PC-9 (cell line): Measurements from ENCODE around the gene GBA3. TPM values are rescaled to one million over a fixed set of nuclear protein-coding genes. Genes with fewer than 3 reads are reported as not detected.

Source experiments
- BruUV-seq: library from RNA; stranded (reverse); fragments of 400-500 nt; replicated peaks from 2 replicates; lab custom pipeline; 2021; lab: Mats Ljungman, UMichigan
- CTCF ChIA-PET: fragments of 300-600 bp; sonication (Branson Sonifier 250); formaldehyde crosslinking; loops from one replicate; lab custom pipeline; 2022; ENCODE audit warnings: antibody characterized with exemption; lab: Charles Lee
- POLR2A ChIA-PET: fragments of 300-600 bp; sonication (Branson Sonifier 250); formaldehyde crosslinking; loops from one replicate; lab custom pipeline; 2022; ENCODE audit warnings: antibody characterized with exemption; ENCODE audit not compliant: unreplicated experiment; lab: Charles Lee
- DNase-seq, 2 experiments: peaks; one replicate each; pipeline versions ENCODE4 v3.0.0 to v3.0.0-alpha.2; 2015 to 2022; ENCODE audit warnings: mixed read lengths in 1 of 2
- H2AFZ ChIP-seq: fragments of 200-600 bp; sonication (generic); 2 replicates; pipeline ENCODE4 v1.8.1; 2017; ENCODE audit warnings: antibody characterized with exemption
- H3F3A ChIP-seq: fragments of 200-600 bp; sonication (generic); 2 replicates; pipeline ENCODE4 v1.8.1; 2017; ENCODE audit warnings: antibody characterized with exemption, mild to moderate bottlenecking, low read depth; ENCODE audit not compliant: insufficient read depth
- H3K27ac ChIP-seq: fragments of 200-600 bp; sonication (generic); 2 replicates; pipeline ENCODE4 v1.6.1; 2016; ENCODE audit warnings: mixed run types
- H3K27me3 ChIP-seq: fragments of 200-600 bp; sonication (generic); 2 replicates; pipeline ENCODE4 v1.6.1; 2016; ENCODE audit warnings: low read depth, mixed run types; ENCODE audit not compliant: insufficient read depth
- H3K36me3 ChIP-seq: fragments of 200-600 bp; sonication (generic); 2 replicates; pipeline ENCODE4 v1.6.1; 2016; ENCODE audit warnings: low read depth, mixed run types
- H3K4me1 ChIP-seq: fragments of 200-600 bp; sonication (generic); replicated peaks from 2 replicates; pipeline ENCODE4 v1.6.1; 2016; ENCODE audit warnings: mixed run types; ENCODE audit not compliant: insufficient read depth
- H3K4me2 ChIP-seq: fragments of 200-600 bp; sonication (generic); 2 replicates; pipeline ENCODE4 v1.6.1; 2017; ENCODE audit warnings: mixed run types
- H3K4me3 ChIP-seq: fragments of 200-600 bp; sonication (generic); 2 replicates; pipeline ENCODE4 v1.6.1; 2016; ENCODE audit warnings: mixed run types
- H3K79me2 ChIP-seq: fragments of 200-600 bp; sonication (generic); 2 replicates; pipeline ENCODE4 v1.6.1; 2017; ENCODE audit warnings: low read depth, mixed run types
- H3K9me2 ChIP-seq: fragments of 200-600 bp; sonication (generic); 2 replicates; pipeline ENCODE4 v1.8.1; 2017; ENCODE audit warnings: mild to moderate bottlenecking; ENCODE audit not compliant: insufficient read depth
- H3K9me3 ChIP-seq: fragments of 200-600 bp; sonication (generic); 2 replicates; pipeline ENCODE4 v1.8.1; 2016; ENCODE audit warnings: low read depth; ENCODE audit not compliant: insufficient read depth
- H4K20me1 ChIP-seq: fragments of 200-600 bp; sonication (generic); 2 replicates; pipeline ENCODE4 v1.8.1; 2017; ENCODE audit not compliant: insufficient read depth
- EZH2 ChIP-seq: fragments of 200-600 bp; sonication (generic); IDR thresholded peaks from 2 replicates; pipeline ENCODE4 v1.8.0; 2017; ENCODE audit warnings: antibody characterized with exemption, low read depth
- intact Hi-C: fragments of 100-400 bp; cut with micrococcal nuclease; formaldehyde crosslinking; loops from one replicate; pipeline ENCODE4 v1.10.0; 2022; ENCODE audit not compliant: unreplicated experiment
- total RNA-seq: library from RNA; stranded (reverse); gene quantifications from 2 replicates; pipeline ENCODE4 v1.2.3, GENCODE V29; 2021
- TF ChIP-seq, protein P1 (sequence below): fragments of 200-600 bp; sonication (generic); conservative IDR thresholded peaks from 2 replicates; pipeline ENCODE4 v1.6.1; 2017; ENCODE audit warnings: mixed run types, antibody characterized with exemption, mild to moderate bottlenecking, moderate library complexity

The GBA3 gene
- total RNA-seq, 1 experiment from 2014 or later: not detected

DNA sequence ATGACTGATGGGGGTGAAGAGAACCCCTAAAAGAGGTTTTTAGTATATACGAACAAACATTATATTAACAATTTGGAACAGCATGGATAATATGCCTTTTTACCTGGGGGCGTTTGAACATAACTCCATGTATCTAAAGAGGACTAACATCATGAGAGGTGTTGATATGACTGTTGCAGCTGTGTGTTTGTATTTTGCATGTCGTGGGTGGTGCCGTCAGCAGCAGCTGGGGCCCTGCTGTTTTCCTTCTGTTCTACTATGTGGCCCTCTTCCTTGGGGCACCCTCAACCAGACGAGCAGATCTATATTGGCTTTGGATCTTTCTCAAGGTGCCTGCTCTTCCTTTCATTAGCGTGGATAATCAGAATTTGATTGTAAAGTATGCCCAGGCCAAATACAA lies 11.2 kb downstream of the GBA3 start:
- CTCF ChIA-PET: no interaction called here
- no TSS peak for BruUV-seq
- Histone ChIP-seq H2AFZ (no peak overlapping the region), H3K79me2 (no peaks in the 10 kb centered on the region), H3K27me3 (no peaks in the 10 kb centered on the region), H3K9me3 (no peaks in the 10 kb centered on the region), H3F3A (no peaks in the 10 kb centered on the region), H3K4me1 (no peaks in the 10 kb centered on the region), H3K4me2 (no peak overlapping the region), H4K20me1 (no peaks in the 10 kb centered on the region), H3K27ac (no peak overlapping the region), H3K36me3 (no peaks in the 10 kb centered on the region), H3K9me2 (no peaks in the 10 kb centered on the region), H3K4me3 (no peak overlapping the region)
- TF ChIP-seq, protein P1, sequence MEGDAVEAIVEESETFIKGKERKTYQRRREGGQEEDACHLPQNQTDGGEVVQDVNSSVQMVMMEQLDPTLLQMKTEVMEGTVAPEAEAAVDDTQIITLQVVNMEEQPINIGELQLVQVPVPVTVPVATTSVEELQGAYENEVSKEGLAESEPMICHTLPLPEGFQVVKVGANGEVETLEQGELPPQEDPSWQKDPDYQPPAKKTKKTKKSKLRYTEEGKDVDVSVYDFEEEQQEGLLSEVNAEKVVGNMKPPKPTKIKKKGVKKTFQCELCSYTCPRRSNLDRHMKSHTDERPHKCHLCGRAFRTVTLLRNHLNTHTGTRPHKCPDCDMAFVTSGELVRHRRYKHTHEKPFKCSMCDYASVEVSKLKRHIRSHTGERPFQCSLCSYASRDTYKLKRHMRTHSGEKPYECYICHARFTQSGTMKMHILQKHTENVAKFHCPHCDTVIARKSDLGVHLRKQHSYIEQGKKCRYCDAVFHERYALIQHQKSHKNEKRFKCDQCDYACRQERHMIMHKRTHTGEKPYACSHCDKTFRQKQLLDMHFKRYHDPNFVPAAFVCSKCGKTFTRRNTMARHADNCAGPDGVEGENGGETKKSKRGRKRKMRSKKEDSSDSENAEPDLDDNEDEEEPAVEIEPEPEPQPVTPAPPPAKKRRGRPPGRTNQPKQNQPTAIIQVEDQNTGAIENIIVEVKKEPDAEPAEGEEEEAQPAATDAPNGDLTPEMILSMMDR: no peak
- no peak for TF ChIP-seq EZH2
- DNase-seq: no peak
- POLR2A ChIA-PET: no interaction called here
- intact Hi-C loops: no loop called here

DNA sequence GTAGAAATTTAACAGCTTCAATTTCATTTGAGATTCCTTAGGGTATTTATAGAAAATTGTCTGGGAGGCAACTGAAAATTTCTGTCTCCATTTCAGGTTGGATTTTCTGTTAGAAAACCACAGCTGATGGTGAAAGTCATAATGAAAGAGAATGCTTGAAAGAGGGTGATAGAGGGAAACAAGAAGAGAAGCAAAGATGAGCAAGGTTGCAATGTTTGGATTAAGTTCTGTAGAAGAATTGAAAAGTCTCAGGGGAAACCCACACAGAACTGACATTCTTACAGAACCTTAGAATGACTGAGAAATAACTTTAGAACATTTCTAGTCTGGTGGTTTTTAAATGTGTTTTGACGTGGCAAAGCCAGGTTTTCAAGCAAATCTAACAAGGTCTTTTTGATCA lies 14.7 kb downstream of the GBA3 start:
- ChIA-PET CTCF (no interaction called here), POLR2A (no interaction called here)
- no peaks in the 10 kb centered on the region for H3K4me1 ChIP-seq
- no peak for DNase-seq
- no peaks in the 10 kb centered on the region for H3K9me3 ChIP-seq
- H3K27ac ChIP-seq: no peak overlapping the region
- H4K20me1 ChIP-seq: no peaks in the 10 kb centered on the region
- H3F3A ChIP-seq: no peaks in the 10 kb centered on the region
- BruUV-seq: no TSS peak
- H3K4me2 ChIP-seq: no peak overlapping the region
- no peaks in the 10 kb centered on the region for H3K9me2 ChIP-seq
- H3K79me2 ChIP-seq: no peaks in the 10 kb centered on the region
- H3K27me3 ChIP-seq: no peaks in the 10 kb centered on the region
- H2AFZ ChIP-seq: no peak overlapping the region
- H3K36me3 ChIP-seq: no peaks in the 10 kb centered on the region
- intact Hi-C loops: no loop called here
- no peak for TF ChIP-seq EZH2
- TF ChIP-seq, protein P1: no peak
- H3K4me3 ChIP-seq: no peak overlapping the region

DNA sequence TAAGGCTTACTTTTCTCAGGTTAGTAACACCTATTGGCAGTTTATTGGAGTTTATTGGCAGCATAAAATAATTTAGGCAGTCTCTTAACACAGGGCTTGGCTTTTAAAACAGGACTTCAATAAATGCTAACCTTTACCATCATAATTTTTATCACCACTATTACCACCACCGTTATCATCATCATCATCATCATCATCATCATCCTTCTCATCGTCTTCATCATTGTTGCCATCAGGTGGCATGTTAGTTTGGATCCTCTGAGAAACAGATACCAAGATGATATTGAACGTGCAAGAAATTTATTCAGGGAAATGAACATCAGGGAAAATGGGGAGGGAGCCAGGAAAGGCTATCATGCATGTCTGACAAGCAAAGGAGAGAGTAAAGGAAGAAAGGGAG lies 16.2 kb downstream of the GBA3 start:
- no peak overlapping the region for H3K4me2 ChIP-seq
- no peaks in the 10 kb centered on the region for H3F3A ChIP-seq
- CTCF ChIA-PET: no interaction called here
- H2AFZ ChIP-seq: no peak overlapping the region
- no peak for TF ChIP-seq EZH2
- TF ChIP-seq, protein P1: no peak
- H3K79me2 ChIP-seq: no peaks in the 10 kb centered on the region
- DNase-seq: no peak
- intact Hi-C loops: no loop called here
- H3K27ac ChIP-seq: no peak overlapping the region
- no peaks in the 10 kb centered on the region for H3K9me3 ChIP-seq
- H3K9me2 ChIP-seq: no peaks in the 10 kb centered on the region
- no TSS peak for BruUV-seq
- H4K20me1 ChIP-seq: no peaks in the 10 kb centered on the region
- POLR2A ChIA-PET: no interaction called here
- no peaks in the 10 kb centered on the region for H3K4me1 ChIP-seq
- no peak overlapping the region for H3K4me3 ChIP-seq
- no peaks in the 10 kb centered on the region for H3K27me3 ChIP-seq
- no peaks in the 10 kb centered on the region for H3K36me3 ChIP-seq
